HEK293 (cell line): Measurements from ENCODE around the gene NAA16.

Source experiments
- CTCF ChIA-PET: fragments of 350-600 bp; formaldehyde crosslinking; extraction: SDS; loops from one replicate; lab custom pipeline; 2021; ENCODE audit warnings: antibody characterized with exemption; lab: Yijun Ruan, JAX
- POLR2A ChIA-PET: fragments of 300-600 bp; formaldehyde crosslinking; extraction: SDS; loops from one replicate; lab custom pipeline; 2020; ENCODE audit warnings: antibody characterized with exemption, inconsistent platforms; lab: Yijun Ruan, JAX
- H3K27ac ChIP-seq: fragments of 200-500 bp; sonication (Bioruptor generic); 2 replicates; pipeline ENCODE4 v1.5.1; 2014; ENCODE audit warnings: low read depth, low read length, control low read depth, inconsistent platforms; ENCODE audit errors: extremely low read depth
- H3K36me3 ChIP-seq, 2 experiments: fragments of 200-500 bp in 1 of 2; sonication (Bioruptor generic) in 1 of 2; 1 replicate in 1 of 2; 2 replicates in 1 of 2; pipeline ENCODE4 v1.5.1; 2014 to 2017; ENCODE audit warnings: inconsistent platforms in 2 of 2, low read length in 2 of 2; ENCODE audit not compliant: control insufficient read depth in 2 of 2, insufficient read depth in 1 of 2
- H3K4me1 ChIP-seq: fragments of 200-500 bp; sonication (Bioruptor generic); 2 replicates; pipeline ENCODE4 v1.5.1; 2014; ENCODE audit warnings: mild to moderate bottlenecking, low read length, inconsistent platforms; ENCODE audit not compliant: control insufficient read depth, insufficient read depth
- H3K4me3 ChIP-seq: 2 replicates; pipeline ENCODE4 v1.5.1; 2011; ENCODE audit warnings: low read depth, mild to moderate bottlenecking, control low read depth, low read length, moderate library complexity
- H3K9me3 ChIP-seq: fragments of 200-500 bp; sonication (Bioruptor generic); 2 replicates; pipeline ENCODE4 v1.5.1; 2014; ENCODE audit warnings: low read depth, low read length, inconsistent platforms; ENCODE audit not compliant: control insufficient read depth, insufficient read depth
- BCL11A ChIP-seq: fragments of 450-650 bp; formaldehyde crosslinking; IDR thresholded peaks from 2 replicates; pipeline ENCODE4 v1.5.1; 2016; ENCODE audit warnings: low read depth, missing biosample characterization, missing genetic modification characterization
- GFI1B ChIP-seq: fragments of 450-650 bp; formaldehyde crosslinking; IDR thresholded peaks from 2 replicates; pipeline ENCODE4 v1.5.1; 2016; ENCODE audit warnings: missing biosample characterization, missing genetic modification characterization
- KLF10 ChIP-seq: fragments of 450-650 bp; IDR thresholded peaks from 2 replicates; pipeline ENCODE4 v1.5.1; 2018; ENCODE audit warnings: missing biosample characterization, mild to moderate bottlenecking, missing genetic modification characterization
- MEIS1 ChIP-seq: sonication (generic); formaldehyde crosslinking; IDR thresholded peaks from 2 replicates; pipeline ENCODE4 v1.8.1; 2022; ENCODE audit warnings: missing genetic modification reagents, mild to moderate bottlenecking, borderline replicate concordance
- SCRT2 ChIP-seq: fragments of 450-650 bp; formaldehyde crosslinking; IDR thresholded peaks from 2 replicates; pipeline ENCODE4 v1.5.1; 2016; ENCODE audit warnings: missing biosample characterization, missing genetic modification characterization
- SP7 ChIP-seq: fragments of 450-650 bp; formaldehyde crosslinking; IDR thresholded peaks from 2 replicates; pipeline ENCODE4 v1.5.1; 2016; ENCODE audit warnings: missing biosample characterization, missing genetic modification characterization
- YY2 ChIP-seq: fragments of 450-650 bp; formaldehyde crosslinking; IDR thresholded peaks from 2 replicates; pipeline ENCODE4 v1.5.1; 2016; ENCODE audit warnings: missing biosample characterization, missing genetic modification characterization
- ZFP3 ChIP-seq: fragments of 450-650 bp; formaldehyde crosslinking; IDR thresholded peaks from 2 replicates; pipeline ENCODE4 v1.5.1; 2016; ENCODE audit warnings: low read depth, missing biosample characterization, missing genetic modification characterization
- ZFP37 ChIP-seq: fragments of 450-650 bp; formaldehyde crosslinking; IDR thresholded peaks from 2 replicates; pipeline ENCODE4 v1.5.1; 2016; ENCODE audit warnings: missing biosample characterization, missing genetic modification characterization
- ZNF121 ChIP-seq: fragments of 450-650 bp; formaldehyde crosslinking; IDR thresholded peaks from 2 replicates; pipeline ENCODE4 v1.5.1; 2016; ENCODE audit warnings: missing biosample characterization, missing genetic modification characterization
- ZNF140 ChIP-seq: fragments of 450-650 bp; formaldehyde crosslinking; IDR thresholded peaks from 2 replicates; pipeline ENCODE4 v1.5.1; 2016; ENCODE audit warnings: missing biosample characterization, missing genetic modification characterization
- ZNF221 ChIP-seq: fragments of 450-650 bp; formaldehyde crosslinking; IDR thresholded peaks from 2 replicates; pipeline ENCODE4 v1.5.1; 2017; ENCODE audit warnings: missing biosample characterization, missing genetic modification characterization, borderline replicate concordance
- ZNF341 ChIP-seq: fragments of 450-650 bp; formaldehyde crosslinking; IDR thresholded peaks from 2 replicates; pipeline ENCODE4; 2016; ENCODE audit warnings: low read depth, missing biosample characterization, missing genetic modification characterization
- ZNF416 ChIP-seq: fragments of 450-650 bp; formaldehyde crosslinking; IDR thresholded peaks from 2 replicates; pipeline ENCODE4 v1.5.1; 2016; ENCODE audit warnings: missing biosample characterization, missing genetic modification characterization
- ZNF514 ChIP-seq: fragments of 450-650 bp; formaldehyde crosslinking; IDR thresholded peaks from 2 replicates; pipeline ENCODE4 v1.5.1; 2016; ENCODE audit warnings: missing biosample characterization, missing genetic modification characterization
- ZNF555 ChIP-seq: fragments of 450-650 bp; formaldehyde crosslinking; conservative IDR thresholded peaks from 2 replicates; pipeline ENCODE4 v1.5.1; 2017; ENCODE audit warnings: missing biosample characterization, mild to moderate bottlenecking, missing genetic modification characterization, inconsistent platforms
- ZNF610 ChIP-seq: fragments of 450-650 bp; formaldehyde crosslinking; IDR thresholded peaks from 2 replicates; pipeline ENCODE4 v1.5.1; 2016; ENCODE audit warnings: missing biosample characterization, missing genetic modification characterization, borderline replicate concordance
- ZNF623 ChIP-seq: fragments of 450-650 bp; formaldehyde crosslinking; IDR thresholded peaks from 2 replicates; pipeline ENCODE4 v1.5.1; 2016; ENCODE audit warnings: missing biosample characterization, missing genetic modification characterization
- TF ChIP-seq, protein P1 (sequence below): fragments of 450-650 bp; formaldehyde crosslinking; IDR thresholded peaks from 2 replicates; pipeline ENCODE4 v1.5.1; 2017; ENCODE audit warnings: missing biosample characterization, missing genetic modification characterization
- TF ChIP-seq, protein P2 (sequence below): fragments of 450-650 bp; formaldehyde crosslinking; IDR thresholded peaks from 2 replicates; pipeline ENCODE4 v1.5.1; 2016; ENCODE audit warnings: missing biosample characterization, missing genetic modification characterization
- TF ChIP-seq, protein P3 (sequence below): fragments of 450-650 bp; formaldehyde crosslinking; IDR thresholded peaks from 2 replicates; pipeline ENCODE4 v1.5.1; 2017; ENCODE audit warnings: missing biosample characterization, missing genetic modification characterization
- TF ChIP-seq, protein P4 (sequence below): fragments of 450-650 bp; formaldehyde crosslinking; IDR thresholded peaks from 2 replicates; pipeline ENCODE4 v1.5.1; 2016; ENCODE audit warnings: missing biosample characterization, missing genetic modification characterization, borderline replicate concordance
- TF ChIP-seq, protein P5 (sequence below): fragments of 450-650 bp; formaldehyde crosslinking; IDR thresholded peaks from 2 replicates; pipeline ENCODE4 v1.5.1; 2016; ENCODE audit warnings: missing biosample characterization, missing genetic modification characterization

The NAA16 gene

DNA sequence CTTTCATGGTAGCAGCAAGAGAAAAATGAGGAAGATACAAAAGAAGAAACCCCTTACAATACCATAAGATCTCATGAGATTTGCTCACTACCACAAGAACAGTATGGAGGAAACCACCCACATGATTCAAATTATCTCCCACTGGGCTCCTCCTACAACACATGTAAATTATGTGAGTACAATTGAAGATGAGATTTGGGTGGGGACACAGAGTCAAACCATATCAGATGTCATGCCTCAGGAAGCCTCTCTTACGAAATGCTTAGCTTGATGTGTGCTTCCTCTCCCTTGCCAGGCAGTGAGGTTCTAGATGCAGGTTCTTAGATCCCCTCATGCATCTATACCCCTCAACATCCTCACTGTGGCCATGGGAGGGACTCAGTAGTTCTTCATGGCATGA is 83.1 kb downstream of the NAA16 start:
- no peak overlapping the region for H3K4me3 ChIP-seq
- no peaks in the 10 kb centered on the region for H3K36me3 ChIP-seq
- no peaks in the 10 kb centered on the region for H3K4me1 ChIP-seq
- no peak overlapping the region for H3K27ac ChIP-seq
- no peaks in the 10 kb centered on the region for H3K9me3 ChIP-seq
- POLR2A ChIA-PET: no interaction called here
- TF ChIP-seq BCL11A (tag by site-specific recombination) (no peak), ZFP37 (tag by site-specific recombination) (no peak), ZNF610 (tag by site-specific recombination) (no peak), SCRT2 (no peak), GFI1B (no peak), KLF10 (tag by site-specific recombination) (no peak), ZNF221 (no peak)
- TF ChIP-seq, protein P1, sequence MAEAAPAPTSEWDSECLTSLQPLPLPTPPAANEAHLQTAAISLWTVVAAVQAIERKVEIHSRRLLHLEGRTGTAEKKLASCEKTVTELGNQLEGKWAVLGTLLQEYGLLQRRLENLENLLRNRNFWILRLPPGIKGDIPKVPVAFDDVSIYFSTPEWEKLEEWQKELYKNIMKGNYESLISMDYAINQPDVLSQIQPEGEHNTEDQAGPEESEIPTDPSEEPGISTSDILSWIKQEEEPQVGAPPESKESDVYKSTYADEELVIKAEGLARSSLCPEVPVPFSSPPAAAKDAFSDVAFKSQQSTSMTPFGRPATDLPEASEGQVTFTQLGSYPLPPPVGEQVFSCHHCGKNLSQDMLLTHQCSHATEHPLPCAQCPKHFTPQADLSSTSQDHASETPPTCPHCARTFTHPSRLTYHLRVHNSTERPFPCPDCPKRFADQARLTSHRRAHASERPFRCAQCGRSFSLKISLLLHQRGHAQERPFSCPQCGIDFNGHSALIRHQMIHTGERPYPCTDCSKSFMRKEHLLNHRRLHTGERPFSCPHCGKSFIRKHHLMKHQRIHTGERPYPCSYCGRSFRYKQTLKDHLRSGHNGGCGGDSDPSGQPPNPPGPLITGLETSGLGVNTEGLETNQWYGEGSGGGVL (tag by site-specific recombination): no peak
- TF ChIP-seq, protein P2, sequence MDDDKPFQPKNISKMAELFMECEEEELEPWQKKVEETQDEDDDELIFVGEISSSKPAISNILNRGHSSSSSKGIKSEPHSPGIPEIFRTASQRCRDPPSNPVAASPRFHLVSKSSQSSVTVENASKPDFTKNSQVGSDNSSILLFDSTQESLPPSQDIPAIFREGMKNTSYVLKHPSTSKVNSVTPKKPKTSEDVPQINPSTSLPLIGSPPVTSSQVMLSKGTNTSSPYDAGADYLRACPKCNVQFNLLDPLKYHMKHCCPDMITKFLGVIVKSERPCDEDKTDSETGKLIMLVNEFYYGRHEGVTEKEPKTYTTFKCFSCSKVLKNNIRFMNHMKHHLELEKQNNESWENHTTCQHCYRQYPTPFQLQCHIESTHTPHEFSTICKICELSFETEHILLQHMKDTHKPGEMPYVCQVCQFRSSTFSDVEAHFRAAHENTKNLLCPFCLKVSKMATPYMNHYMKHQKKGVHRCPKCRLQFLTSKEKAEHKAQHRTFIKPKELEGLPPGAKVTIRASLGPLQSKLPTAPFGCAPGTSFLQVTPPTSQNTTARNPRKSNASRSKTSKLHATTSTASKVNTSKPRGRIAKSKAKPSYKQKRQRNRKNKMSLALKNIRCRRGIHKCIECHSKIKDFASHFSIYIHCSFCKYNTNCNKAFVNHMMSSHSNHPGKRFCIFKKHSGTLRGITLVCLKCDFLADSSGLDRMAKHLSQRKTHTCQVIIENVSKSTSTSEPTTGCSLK (tag by site-specific recombination): no peak
- TF ChIP-seq, protein P3, sequence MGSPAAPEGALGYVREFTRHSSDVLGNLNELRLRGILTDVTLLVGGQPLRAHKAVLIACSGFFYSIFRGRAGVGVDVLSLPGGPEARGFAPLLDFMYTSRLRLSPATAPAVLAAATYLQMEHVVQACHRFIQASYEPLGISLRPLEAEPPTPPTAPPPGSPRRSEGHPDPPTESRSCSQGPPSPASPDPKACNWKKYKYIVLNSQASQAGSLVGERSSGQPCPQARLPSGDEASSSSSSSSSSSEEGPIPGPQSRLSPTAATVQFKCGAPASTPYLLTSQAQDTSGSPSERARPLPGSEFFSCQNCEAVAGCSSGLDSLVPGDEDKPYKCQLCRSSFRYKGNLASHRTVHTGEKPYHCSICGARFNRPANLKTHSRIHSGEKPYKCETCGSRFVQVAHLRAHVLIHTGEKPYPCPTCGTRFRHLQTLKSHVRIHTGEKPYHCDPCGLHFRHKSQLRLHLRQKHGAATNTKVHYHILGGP (tag by site-specific recombination): no peak
- CTCF ChIA-PET: no interaction called here

DNA sequence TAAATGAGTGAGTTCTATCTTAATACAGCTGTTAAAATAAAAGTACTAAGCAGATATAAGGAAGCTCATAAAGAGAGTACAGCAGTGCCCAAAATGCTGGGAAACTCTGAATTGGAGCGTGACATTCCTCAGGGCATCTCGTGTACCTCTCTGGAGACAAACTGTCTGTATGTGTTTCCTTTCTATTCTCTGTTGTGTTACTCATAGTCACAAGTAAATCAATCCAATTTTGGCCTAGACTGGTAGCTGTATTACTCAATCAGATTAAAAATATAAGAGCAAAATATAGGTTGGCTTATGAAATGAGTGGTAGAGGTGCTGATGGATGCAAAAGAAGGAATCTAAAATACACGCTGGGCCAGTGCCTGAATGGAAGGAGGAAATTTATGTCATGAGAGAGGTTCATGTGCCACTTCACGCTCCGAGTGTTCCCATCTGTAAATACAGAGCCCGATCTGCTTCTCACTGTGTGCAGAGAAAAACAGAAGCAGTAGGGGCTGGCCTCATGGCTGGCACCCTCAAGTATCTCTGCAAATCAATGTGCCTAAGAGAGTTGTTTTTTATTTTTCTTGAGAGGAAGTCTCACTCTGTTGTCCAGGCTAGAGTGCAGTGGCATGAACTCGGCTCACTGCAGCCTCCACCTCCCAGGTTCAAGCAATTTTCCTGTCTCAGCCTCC is 87.6 kb downstream of the NAA16 start:
- CTCF ChIA-PET: interaction anchor here (0.7 kb wide), 1 partner anchor 9 kb away, joined by 3 read pairs; no protein-coding TSS in a partner anchor
- POLR2A ChIA-PET: no interaction called here
- no peak for TF ChIP-seq ZNF514 (tag by site-specific recombination)
- TF ChIP-seq ZNF121 (tag by site-specific recombination): no peak
- no peak for TF ChIP-seq ZNF623
- TF ChIP-seq SP7: no peak
- no peak for TF ChIP-seq YY2
- TF ChIP-seq MEIS1 (CRISPR knock-in tag): no peak
- no peak for TF ChIP-seq ZNF555 (tag by site-specific recombination)
- TF ChIP-seq, protein P4, sequence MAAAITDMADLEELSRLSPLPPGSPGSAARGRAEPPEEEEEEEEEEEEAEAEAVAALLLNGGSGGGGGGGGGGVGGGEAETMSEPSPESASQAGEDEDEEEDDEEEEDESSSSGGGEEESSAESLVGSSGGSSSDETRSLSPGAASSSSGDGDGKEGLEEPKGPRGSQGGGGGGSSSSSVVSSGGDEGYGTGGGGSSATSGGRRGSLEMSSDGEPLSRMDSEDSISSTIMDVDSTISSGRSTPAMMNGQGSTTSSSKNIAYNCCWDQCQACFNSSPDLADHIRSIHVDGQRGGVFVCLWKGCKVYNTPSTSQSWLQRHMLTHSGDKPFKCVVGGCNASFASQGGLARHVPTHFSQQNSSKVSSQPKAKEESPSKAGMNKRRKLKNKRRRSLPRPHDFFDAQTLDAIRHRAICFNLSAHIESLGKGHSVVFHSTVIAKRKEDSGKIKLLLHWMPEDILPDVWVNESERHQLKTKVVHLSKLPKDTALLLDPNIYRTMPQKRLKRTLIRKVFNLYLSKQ: no peak
- no peak for TF ChIP-seq ZNF341
- no peak for TF ChIP-seq ZFP3 (tag by site-specific recombination)
- TF ChIP-seq ZNF416 (tag by site-specific recombination): no peak
- no peak for TF ChIP-seq ZNF140 (tag by site-specific recombination)
- TF ChIP-seq, protein P5, sequence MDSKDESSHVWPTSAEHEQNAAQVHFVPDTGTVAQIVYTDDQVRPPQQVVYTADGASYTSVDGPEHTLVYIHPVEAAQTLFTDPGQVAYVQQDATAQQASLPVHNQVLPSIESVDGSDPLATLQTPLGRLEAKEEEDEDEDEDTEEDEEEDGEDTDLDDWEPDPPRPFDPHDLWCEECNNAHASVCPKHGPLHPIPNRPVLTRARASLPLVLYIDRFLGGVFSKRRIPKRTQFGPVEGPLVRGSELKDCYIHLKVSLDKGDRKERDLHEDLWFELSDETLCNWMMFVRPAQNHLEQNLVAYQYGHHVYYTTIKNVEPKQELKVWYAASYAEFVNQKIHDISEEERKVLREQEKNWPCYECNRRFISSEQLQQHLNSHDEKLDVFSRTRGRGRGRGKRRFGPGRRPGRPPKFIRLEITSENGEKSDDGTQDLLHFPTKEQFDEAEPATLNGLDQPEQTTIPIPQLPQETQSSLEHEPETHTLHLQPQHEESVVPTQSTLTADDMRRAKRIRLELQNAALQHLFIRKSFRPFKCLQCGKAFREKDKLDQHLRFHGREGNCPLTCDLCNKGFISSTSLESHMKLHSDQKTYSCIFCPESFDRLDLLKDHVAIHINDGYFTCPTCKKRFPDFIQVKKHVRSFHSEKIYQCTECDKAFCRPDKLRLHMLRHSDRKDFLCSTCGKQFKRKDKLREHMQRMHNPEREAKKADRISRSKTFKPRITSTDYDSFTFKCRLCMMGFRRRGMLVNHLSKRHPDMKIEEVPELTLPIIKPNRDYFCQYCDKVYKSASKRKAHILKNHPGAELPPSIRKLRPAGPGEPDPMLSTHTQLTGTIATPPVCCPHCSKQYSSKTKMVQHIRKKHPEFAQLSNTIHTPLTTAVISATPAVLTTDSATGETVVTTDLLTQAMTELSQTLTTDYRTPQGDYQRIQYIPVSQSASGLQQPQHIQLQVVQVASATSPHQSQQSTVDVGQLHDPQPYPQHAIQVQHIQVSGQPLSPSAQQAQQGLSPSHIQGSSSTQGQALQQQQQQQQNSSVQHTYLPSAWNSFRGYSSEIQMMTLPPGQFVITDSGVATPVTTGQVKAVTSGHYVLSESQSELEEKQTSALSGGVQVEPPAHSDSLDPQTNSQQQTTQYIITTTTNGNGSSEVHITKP: no peak

More for the DNA sequence above, 87.6 kb downstream of the NAA16 start:
- H3K4me1 ChIP-seq: no peaks in the 10 kb centered on the region
- no peaks in the 10 kb centered on the region for H3K36me3 ChIP-seq
- H3K4me3 ChIP-seq: no peak overlapping the region
- no peak overlapping the region for H3K27ac ChIP-seq
- no peaks in the 10 kb centered on the region for H3K9me3 ChIP-seq
